HepG2 (cell line): ENCODE results near the gene BAIAP3. TPM values are rescaled to one million over a fixed set of nuclear protein-coding genes. Genes with fewer than 3 reads are reported as not detected.

Source experiments
- DR1 ChIP-seq: sonication (generic); formaldehyde crosslinking; IDR thresholded peaks from 2 replicates; pipeline ENCODE4 v1.8.0; 2021; ENCODE audit warnings: mild to moderate bottlenecking, missing genetic modification reagents, inconsistent platforms
- FOXC1 ChIP-seq: sonication (generic); formaldehyde crosslinking; IDR thresholded peaks from 2 replicates; pipeline ENCODE4 v1.8.0; 2022; ENCODE audit warnings: mild to moderate bottlenecking, missing genetic modification reagents, borderline replicate concordance
- IRX3 ChIP-seq: sonication (generic); formaldehyde crosslinking; IDR thresholded peaks from 2 replicates; pipeline ENCODE4 v1.8.1; 2023; ENCODE audit warnings: mild to moderate bottlenecking, low read depth, missing genetic modification reagents, borderline replicate concordance
- MED1 ChIP-seq: sonication (generic); formaldehyde crosslinking; IDR thresholded peaks from 2 replicates; pipeline ENCODE4 v1.4.0; 2020; ENCODE audit warnings: missing genetic modification reagents
- ZNF331 ChIP-seq: sonication (generic); formaldehyde crosslinking; IDR thresholded peaks from 2 replicates; pipeline ENCODE4 v1.4.0; 2020; ENCODE audit warnings: missing genetic modification reagents
- ZNF33B ChIP-seq: sonication (generic); formaldehyde crosslinking; IDR thresholded peaks from 2 replicates; pipeline ENCODE4 v1.5.1; 2020; ENCODE audit warnings: mild to moderate bottlenecking, missing genetic modification reagents
- ZNF569 ChIP-seq: sonication (generic); formaldehyde crosslinking; IDR thresholded peaks from 2 replicates; pipeline ENCODE4 v1.5.0; 2020; ENCODE audit warnings: mild to moderate bottlenecking, missing genetic modification reagents, moderate library complexity, borderline replicate concordance
- ZNF577 ChIP-seq: sonication (generic); formaldehyde crosslinking; IDR thresholded peaks from 2 replicates; pipeline ENCODE4 v1.4.0; 2020; ENCODE audit warnings: mild to moderate bottlenecking, low read depth, missing genetic modification reagents, borderline replicate concordance
- polyA plus RNA-seq, 8 experiments: library from polyadenylated mRNA; depleted of rRNA in 3 of 8; stranded (reverse) in 7 of 8; unstranded in 1 of 8; fragments of >200 nt; fragmentation: Illumina TruSeq in 4 of 8; extraction: Trizol in 4 of 8; gene quantifications; 2 replicates each; pipeline versions ENCODE4 v1.2.1 to v1.2.3, GENCODE V29; 2011 to 2016; ENCODE audit warnings: low read depth in 4 of 8, missing spikeins in 1 of 8, mixed read lengths in 1 of 8; ENCODE audit not compliant: insufficient read depth in 1 of 8
- total RNA-seq, 5 experiments: library from RNA; depleted of rRNA; stranded (reverse); fragments of >200 nt; fragmentation: Illumina TruSeq; extraction: Trizol; gene quantifications; 2 replicates each; pipeline ENCODE4 v1.2.3, GENCODE V29; 2016; ENCODE audit warnings: low read depth in 1 of 5
- TF ChIP-seq, protein P1 (sequence below): sonication (generic); formaldehyde crosslinking; IDR thresholded peaks from 2 replicates; pipeline ENCODE4 v1.4.0; 2020; ENCODE audit warnings: low read depth, missing genetic modification reagents
- TF ChIP-seq, protein P2 (sequence below): sonication (generic); formaldehyde crosslinking; IDR thresholded peaks from 2 replicates; pipeline ENCODE4 v1.4.0; 2020; ENCODE audit warnings: mild to moderate bottlenecking, missing genetic modification reagents
- TF ChIP-seq, protein P3 (sequence below): sonication (generic); formaldehyde crosslinking; IDR thresholded peaks from 2 replicates; pipeline ENCODE4 v1.5.1; 2020; ENCODE audit warnings: mild to moderate bottlenecking, moderate library complexity, missing genetic modification reagents
- TF ChIP-seq, protein P4 (sequence below): sonication (generic); formaldehyde crosslinking; IDR thresholded peaks from 2 replicates; pipeline ENCODE4 v1.9.0; 2021; ENCODE audit warnings: missing genetic modification reagents, borderline replicate concordance
- TF ChIP-seq, protein P5 (sequence below): IDR thresholded peaks from 2 replicates; pipeline ENCODE4 v1.6.1; 2016
- TF ChIP-seq, protein P6 (sequence below): sonication (generic); formaldehyde crosslinking; IDR thresholded peaks from 2 replicates; pipeline ENCODE4 v1.8.1; 2022; ENCODE audit warnings: mild to moderate bottlenecking, missing genetic modification reagents

Gene BAIAP3
- total and polyA plus RNA-seq, 2 of the 13 experiments (the other 11 are each of a cell fraction or from before 2014, with no cell fraction given): 3.2 to 5.7 TPM

DNA sequence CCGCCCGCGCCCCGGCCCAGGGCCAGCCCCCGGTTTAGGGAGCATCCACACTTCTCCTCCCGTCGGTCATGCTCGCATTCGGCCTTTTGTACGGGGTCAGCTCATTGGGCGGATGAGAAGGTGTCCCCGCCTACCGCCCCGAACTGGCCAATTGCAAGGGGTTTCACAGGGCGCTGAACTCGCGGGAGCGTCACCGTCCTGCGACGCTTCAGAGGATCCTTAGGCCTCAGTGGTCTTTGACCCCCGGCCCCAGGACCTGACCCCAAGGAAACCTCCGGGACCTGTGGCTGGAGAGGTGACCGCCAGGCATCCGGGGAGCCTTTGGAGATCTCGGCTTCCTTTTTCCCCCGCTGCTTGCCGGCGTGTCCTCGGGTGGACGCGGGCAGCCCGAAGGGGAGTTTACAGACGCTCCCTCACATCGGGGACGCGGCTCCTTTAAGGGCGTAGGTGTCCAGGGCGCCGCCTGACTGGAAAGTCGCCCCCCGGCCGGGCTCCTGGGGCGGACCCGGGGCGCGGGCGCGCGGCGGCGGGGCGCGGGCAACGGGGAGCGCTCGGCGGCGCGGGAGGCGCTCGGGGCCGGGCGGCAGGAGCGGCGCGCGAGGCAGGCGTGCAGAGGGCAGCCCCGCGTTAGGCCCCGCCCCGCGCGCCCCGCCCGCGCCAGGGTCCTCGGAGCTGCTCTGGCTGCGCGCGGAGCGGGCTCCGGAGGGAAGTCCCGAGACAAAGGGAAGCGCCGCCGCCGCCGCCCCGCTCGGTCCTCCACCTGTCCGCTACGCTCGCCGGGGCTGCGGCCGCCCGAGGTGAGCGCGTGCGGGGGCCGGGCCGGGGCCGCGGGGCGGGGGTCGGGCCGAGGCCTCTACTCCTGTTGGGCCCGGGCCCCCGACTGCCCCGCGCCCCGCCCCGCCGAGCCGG is 24.2 kb upstream of the BAIAP3 start, which contains the start of gene UBE2I (continued):
- TF ChIP-seq, protein P1, sequence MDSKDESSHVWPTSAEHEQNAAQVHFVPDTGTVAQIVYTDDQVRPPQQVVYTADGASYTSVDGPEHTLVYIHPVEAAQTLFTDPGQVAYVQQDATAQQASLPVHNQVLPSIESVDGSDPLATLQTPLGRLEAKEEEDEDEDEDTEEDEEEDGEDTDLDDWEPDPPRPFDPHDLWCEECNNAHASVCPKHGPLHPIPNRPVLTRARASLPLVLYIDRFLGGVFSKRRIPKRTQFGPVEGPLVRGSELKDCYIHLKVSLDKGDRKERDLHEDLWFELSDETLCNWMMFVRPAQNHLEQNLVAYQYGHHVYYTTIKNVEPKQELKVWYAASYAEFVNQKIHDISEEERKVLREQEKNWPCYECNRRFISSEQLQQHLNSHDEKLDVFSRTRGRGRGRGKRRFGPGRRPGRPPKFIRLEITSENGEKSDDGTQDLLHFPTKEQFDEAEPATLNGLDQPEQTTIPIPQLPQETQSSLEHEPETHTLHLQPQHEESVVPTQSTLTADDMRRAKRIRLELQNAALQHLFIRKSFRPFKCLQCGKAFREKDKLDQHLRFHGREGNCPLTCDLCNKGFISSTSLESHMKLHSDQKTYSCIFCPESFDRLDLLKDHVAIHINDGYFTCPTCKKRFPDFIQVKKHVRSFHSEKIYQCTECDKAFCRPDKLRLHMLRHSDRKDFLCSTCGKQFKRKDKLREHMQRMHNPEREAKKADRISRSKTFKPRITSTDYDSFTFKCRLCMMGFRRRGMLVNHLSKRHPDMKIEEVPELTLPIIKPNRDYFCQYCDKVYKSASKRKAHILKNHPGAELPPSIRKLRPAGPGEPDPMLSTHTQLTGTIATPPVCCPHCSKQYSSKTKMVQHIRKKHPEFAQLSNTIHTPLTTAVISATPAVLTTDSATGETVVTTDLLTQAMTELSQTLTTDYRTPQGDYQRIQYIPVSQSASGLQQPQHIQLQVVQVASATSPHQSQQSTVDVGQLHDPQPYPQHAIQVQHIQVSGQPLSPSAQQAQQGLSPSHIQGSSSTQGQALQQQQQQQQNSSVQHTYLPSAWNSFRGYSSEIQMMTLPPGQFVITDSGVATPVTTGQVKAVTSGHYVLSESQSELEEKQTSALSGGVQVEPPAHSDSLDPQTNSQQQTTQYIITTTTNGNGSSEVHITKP (CRISPR knock-in tag): no peak
- TF ChIP-seq DR1 (CRISPR knock-in tag) (peak; percentile 97), ZNF569 (CRISPR knock-in tag) (no peak), IRX3 (CRISPR knock-in tag) (no peak), ZNF577 (CRISPR knock-in tag) (no peak), ZNF331 (CRISPR knock-in tag) (no peak), MED1 (CRISPR knock-in tag) (0 out of 2 replicates have a peak, but pooled peaks have one; percentile 9), FOXC1 (CRISPR knock-in tag) (peak; percentile 88), ZNF33B (CRISPR knock-in tag) (peak; percentile 92; the same call in 1 of the 2 replicates)
- TF ChIP-seq, protein P2, sequence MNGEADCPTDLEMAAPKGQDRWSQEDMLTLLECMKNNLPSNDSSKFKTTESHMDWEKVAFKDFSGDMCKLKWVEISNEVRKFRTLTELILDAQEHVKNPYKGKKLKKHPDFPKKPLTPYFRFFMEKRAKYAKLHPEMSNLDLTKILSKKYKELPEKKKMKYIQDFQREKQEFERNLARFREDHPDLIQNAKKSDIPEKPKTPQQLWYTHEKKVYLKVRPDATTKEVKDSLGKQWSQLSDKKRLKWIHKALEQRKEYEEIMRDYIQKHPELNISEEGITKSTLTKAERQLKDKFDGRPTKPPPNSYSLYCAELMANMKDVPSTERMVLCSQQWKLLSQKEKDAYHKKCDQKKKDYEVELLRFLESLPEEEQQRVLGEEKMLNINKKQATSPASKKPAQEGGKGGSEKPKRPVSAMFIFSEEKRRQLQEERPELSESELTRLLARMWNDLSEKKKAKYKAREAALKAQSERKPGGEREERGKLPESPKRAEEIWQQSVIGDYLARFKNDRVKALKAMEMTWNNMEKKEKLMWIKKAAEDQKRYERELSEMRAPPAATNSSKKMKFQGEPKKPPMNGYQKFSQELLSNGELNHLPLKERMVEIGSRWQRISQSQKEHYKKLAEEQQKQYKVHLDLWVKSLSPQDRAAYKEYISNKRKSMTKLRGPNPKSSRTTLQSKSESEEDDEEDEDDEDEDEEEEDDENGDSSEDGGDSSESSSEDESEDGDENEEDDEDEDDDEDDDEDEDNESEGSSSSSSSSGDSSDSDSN (CRISPR knock-in tag): peak; percentile 22; the same call in 1 of the 2 replicates
- TF ChIP-seq, protein P3, sequence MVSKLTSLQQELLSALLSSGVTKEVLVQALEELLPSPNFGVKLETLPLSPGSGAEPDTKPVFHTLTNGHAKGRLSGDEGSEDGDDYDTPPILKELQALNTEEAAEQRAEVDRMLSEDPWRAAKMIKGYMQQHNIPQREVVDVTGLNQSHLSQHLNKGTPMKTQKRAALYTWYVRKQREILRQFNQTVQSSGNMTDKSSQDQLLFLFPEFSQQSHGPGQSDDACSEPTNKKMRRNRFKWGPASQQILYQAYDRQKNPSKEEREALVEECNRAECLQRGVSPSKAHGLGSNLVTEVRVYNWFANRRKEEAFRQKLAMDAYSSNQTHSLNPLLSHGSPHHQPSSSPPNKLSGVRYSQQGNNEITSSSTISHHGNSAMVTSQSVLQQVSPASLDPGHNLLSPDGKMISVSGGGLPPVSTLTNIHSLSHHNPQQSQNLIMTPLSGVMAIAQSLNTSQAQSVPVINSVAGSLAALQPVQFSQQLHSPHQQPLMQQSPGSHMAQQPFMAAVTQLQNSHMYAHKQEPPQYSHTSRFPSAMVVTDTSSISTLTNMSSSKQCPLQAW (CRISPR knock-in tag): no peak; the same call in 1 of the 2 replicates
- TF ChIP-seq, protein P4, sequence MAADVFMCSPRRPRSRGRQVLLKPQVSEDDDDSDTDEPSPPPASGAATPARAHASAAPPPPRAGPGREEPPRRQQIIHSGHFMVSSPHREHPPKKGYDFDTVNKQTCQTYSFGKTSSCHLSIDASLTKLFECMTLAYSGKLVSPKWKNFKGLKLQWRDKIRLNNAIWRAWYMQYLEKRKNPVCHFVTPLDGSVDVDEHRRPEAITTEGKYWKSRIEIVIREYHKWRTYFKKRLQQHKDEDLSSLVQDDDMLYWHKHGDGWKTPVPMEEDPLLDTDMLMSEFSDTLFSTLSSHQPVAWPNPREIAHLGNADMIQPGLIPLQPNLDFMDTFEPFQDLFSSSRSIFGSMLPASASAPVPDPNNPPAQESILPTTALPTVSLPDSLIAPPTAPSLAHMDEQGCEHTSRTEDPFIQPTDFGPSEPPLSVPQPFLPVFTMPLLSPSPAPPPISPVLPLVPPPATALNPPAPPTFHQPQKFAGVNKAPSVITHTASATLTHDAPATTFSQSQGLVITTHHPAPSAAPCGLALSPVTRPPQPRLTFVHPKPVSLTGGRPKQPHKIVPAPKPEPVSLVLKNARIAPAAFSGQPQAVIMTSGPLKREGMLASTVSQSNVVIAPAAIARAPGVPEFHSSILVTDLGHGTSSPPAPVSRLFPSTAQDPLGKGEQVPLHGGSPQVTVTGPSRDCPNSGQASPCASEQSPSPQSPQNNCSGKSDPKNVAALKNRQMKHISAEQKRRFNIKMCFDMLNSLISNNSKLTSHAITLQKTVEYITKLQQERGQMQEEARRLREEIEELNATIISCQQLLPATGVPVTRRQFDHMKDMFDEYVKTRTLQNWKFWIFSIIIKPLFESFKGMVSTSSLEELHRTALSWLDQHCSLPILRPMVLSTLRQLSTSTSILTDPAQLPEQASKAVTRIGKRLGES (CRISPR knock-in tag): no peak
- TF ChIP-seq, protein P5, sequence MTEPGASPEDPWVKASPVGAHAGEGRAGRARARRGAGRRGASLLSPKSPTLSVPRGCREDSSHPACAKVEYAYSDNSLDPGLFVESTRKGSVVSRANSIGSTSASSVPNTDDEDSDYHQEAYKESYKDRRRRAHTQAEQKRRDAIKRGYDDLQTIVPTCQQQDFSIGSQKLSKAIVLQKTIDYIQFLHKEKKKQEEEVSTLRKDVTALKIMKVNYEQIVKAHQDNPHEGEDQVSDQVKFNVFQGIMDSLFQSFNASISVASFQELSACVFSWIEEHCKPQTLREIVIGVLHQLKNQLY (CRISPR knock-in tag): no peak
- TF ChIP-seq, protein P6, sequence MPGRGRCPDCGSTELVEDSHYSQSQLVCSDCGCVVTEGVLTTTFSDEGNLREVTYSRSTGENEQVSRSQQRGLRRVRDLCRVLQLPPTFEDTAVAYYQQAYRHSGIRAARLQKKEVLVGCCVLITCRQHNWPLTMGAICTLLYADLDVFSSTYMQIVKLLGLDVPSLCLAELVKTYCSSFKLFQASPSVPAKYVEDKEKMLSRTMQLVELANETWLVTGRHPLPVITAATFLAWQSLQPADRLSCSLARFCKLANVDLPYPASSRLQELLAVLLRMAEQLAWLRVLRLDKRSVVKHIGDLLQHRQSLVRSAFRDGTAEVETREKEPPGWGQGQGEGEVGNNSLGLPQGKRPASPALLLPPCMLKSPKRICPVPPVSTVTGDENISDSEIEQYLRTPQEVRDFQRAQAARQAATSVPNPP (CRISPR knock-in tag): no peak
